BLaER1 (cell line): Measurements from ENCODE around the gene TM7SF2.

Experiments
- H3K27ac ChIP-seq: shearing (Covaris generic); formaldehyde crosslinking; 2 replicates; pipeline ENCODE4 v1.8.1; 2022
- H3K27me3 ChIP-seq: shearing (Covaris generic); formaldehyde crosslinking; 2 replicates; pipeline ENCODE4 v1.8.1; 2022
- H3K36me3 ChIP-seq: shearing (Covaris generic); formaldehyde crosslinking; 2 replicates; pipeline ENCODE4 v1.8.1; 2022
- H3K4me1 ChIP-seq: shearing (Covaris generic); formaldehyde crosslinking; 2 replicates; pipeline ENCODE4 v1.8.1; 2022
- H3K4me2 ChIP-seq: shearing (Covaris generic); formaldehyde crosslinking; 2 replicates; pipeline ENCODE4 v1.8.1; 2022
- H3K4me3 ChIP-seq: shearing (Covaris generic); formaldehyde crosslinking; 2 replicates; pipeline ENCODE4 v1.8.1; 2022
- H3K9ac ChIP-seq: shearing (Covaris generic); formaldehyde crosslinking; 2 replicates; pipeline ENCODE4 v1.8.1; 2022
- H3K9me3 ChIP-seq: shearing (Covaris generic); formaldehyde crosslinking; 2 replicates; pipeline ENCODE4 v1.8.1; 2022
- H4K20me1 ChIP-seq: shearing (Covaris generic); formaldehyde crosslinking; 2 replicates; pipeline ENCODE4 v1.8.1; 2022
- Cebpa-rat ChIP-seq: shearing (Covaris generic); IDR thresholded peaks from 2 replicates; pipeline ENCODE4 v1.8.1; 2022

The TM7SF2 gene

GRCh38 chr11:65111744-65112545 is at the start of gene TM7SF2:
TM7SF2 (plus strand) TSS chr11:65111872; CDS start chr11:65112016, 144 bp downstream.
- peaks cover 55% of the 10 kb centered on the region for H3K4me1 ChIP-seq
- peaks cover 34% of the 10 kb centered on the region for H4K20me1 ChIP-seq
- no peaks in the 10 kb centered on the region for H3K9me3 ChIP-seq
- H3K9ac ChIP-seq = peak within 1 kb of the TSS; percentile 80
- peak within 1 kb of the TSS; percentile 74 for H3K4me3 ChIP-seq
- H3K4me2 ChIP-seq = peak within 1 kb of the TSS; percentile 100
- peak within 1 kb of the TSS; percentile 85 for H3K27ac ChIP-seq
- H3K27me3 ChIP-seq = no peaks in the 10 kb centered on the region
- no peak for TF ChIP-seq Cebpa-rat
- peaks cover 58% of the 10 kb centered on the region for H3K36me3 ChIP-seq

- Histone ChIP-seq H4K20me1 (no peaks in the 10 kb centered on the region), H3K27ac (no peak overlapping the region), H3K9me3 (no peaks in the 10 kb centered on the region), H3K9ac (no peak overlapping the region), H3K4me3 (no peak overlapping the region), H3K36me3 (no peaks in the 10 kb centered on the region), H3K4me1 (peaks cover 36% of the 10 kb centered on the region), H3K27me3 (no peaks in the 10 kb centered on the region), H3K4me2 (no peak overlapping the region)
- TF ChIP-seq Cebpa-rat = no peak
Observed at GRCh38 chr11:65063532-65063931, 48.1 kb upstream of the TM7SF2 start.

- no peak for TF ChIP-seq Cebpa-rat
- H3K9ac ChIP-seq = no peak overlapping the region
- no peaks in the 10 kb centered on the region for H3K9me3 ChIP-seq
- no peaks in the 10 kb centered on the region for H3K27me3 ChIP-seq
- H3K4me3 ChIP-seq = no peak overlapping the region
- H4K20me1 ChIP-seq = no peaks in the 10 kb centered on the region
- peaks cover 32% of the 10 kb centered on the region for H3K4me1 ChIP-seq
- no peaks in the 10 kb centered on the region for H3K36me3 ChIP-seq
- H3K27ac ChIP-seq = no peak overlapping the region
- no peak overlapping the region for H3K4me2 ChIP-seq
Observed at GRCh38 chr11:65064847-65065240, 46.8 kb upstream of the TM7SF2 start.

DNA sequence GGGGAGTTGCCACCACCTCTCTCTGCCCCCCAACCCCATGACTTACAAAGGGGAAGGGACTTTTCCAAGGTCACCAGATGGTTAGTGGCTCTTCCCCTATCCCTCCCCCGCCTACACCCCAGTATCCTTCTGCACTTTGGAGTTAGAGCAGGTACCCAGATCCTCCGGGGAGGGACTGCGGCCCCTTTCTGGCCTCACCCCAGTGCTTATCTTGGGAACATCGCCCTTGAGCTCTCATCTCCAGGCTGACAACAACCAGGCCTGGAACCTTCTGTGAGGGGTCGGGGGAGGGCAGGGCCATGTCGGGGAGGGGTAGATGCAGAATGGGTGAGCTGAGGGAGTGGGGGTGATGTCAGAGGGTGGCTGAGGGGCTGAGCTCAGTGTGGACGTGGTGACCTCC is 45.8 kb upstream of the TM7SF2 start:
- no peak overlapping the region for H3K4me2 ChIP-seq
- peaks cover 22% of the 10 kb centered on the region for H3K4me1 ChIP-seq
- TF ChIP-seq Cebpa-rat = no peak
- no peaks in the 10 kb centered on the region for H3K27me3 ChIP-seq
- no peaks in the 10 kb centered on the region for H3K36me3 ChIP-seq
- no peak overlapping the region; the same call in 1 of the 2 replicates for H3K27ac ChIP-seq
- no peaks in the 10 kb centered on the region for H4K20me1 ChIP-seq
- no peak overlapping the region for H3K9ac ChIP-seq
- no peak overlapping the region for H3K4me3 ChIP-seq
- no peaks in the 10 kb centered on the region for H3K9me3 ChIP-seq

DNA sequence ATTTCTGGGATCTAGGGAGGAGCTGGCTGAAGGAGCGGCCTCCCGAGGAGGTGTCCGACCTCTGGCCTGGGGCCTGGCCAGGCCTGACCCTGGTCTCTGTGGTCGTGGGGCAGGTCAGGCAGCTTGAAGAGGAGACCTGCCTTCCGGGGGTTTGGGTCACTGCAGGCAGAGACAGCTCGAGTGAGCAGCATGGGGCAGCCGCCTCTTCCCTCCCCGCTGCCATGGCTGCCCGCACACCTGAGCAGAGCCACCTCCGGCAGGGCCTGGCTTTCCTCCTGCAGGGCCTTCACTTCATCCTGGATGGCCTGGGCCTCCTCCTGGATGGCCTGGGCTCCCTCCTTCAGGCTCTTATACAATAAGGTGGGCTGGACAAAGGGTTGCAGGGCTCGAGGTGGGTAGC is 45.4 kb upstream of the TM7SF2 start:
- H3K36me3 ChIP-seq = no peaks in the 10 kb centered on the region
- H3K4me1 ChIP-seq = peaks cover 17% of the 10 kb centered on the region
- H4K20me1 ChIP-seq = no peaks in the 10 kb centered on the region
- H3K4me2 ChIP-seq = no peak overlapping the region
- H3K27ac ChIP-seq = peak overlapping the region; percentile 12
- no peak for TF ChIP-seq Cebpa-rat
- H3K4me3 ChIP-seq = no peak overlapping the region; the same call in 1 of the 2 replicates
- peak overlapping the region; percentile 38; the same call in 1 of the 2 replicates for H3K9ac ChIP-seq
- H3K27me3 ChIP-seq = no peaks in the 10 kb centered on the region
- no peaks in the 10 kb centered on the region for H3K9me3 ChIP-seq

GRCh38 chr11:65066805-65067291 is 44.8 kb upstream of the TM7SF2 start:
- peak overlapping the region; percentile 12 for H3K27ac ChIP-seq
- H3K9ac ChIP-seq = peak overlapping the region; percentile 38; the same call in 1 of the 2 replicates
- TF ChIP-seq Cebpa-rat = no peak
- no peaks in the 10 kb centered on the region for H3K9me3 ChIP-seq
- no peaks in the 10 kb centered on the region for H3K27me3 ChIP-seq
- H3K4me1 ChIP-seq = peaks cover 12% of the 10 kb centered on the region
- no peaks in the 10 kb centered on the region for H4K20me1 ChIP-seq
- H3K4me3 ChIP-seq = no peak overlapping the region; the same call in 1 of the 2 replicates
- H3K36me3 ChIP-seq = no peaks in the 10 kb centered on the region
- no peak overlapping the region for H3K4me2 ChIP-seq

DNA sequence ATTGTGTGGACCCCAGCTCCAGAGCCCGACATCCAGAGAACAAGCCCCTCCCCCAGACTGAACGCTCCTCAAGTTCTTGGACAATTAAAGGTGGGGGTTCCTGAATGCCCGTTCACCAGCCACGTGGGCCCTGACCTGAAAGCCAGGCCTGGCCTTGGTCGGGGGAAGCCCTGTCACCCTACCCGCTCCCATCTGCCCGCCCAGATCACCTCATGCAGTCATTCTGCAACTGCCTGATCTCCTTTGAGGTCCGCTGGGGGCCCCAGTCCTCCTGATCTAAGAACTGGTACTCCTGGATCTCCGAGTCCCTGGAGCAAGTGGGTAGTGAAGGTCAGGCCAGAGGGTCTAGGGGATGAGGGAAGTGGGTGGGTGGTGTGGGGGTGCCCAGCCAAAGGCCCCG is 44.2 kb upstream of the TM7SF2 start:
- Histone ChIP-seq H3K27ac (peak overlapping the region; percentile 12), H3K4me1 (0 out of 2 replicates have a peak, but pooled peaks cover 6% of the 10 kb centered on the region), H3K9me3 (no peaks in the 10 kb centered on the region), H3K9ac (no peak overlapping the region), H3K4me2 (no peak overlapping the region), H3K4me3 (no peak overlapping the region; the same call in 1 of the 2 replicates), H4K20me1 (no peaks in the 10 kb centered on the region), H3K27me3 (no peaks in the 10 kb centered on the region), H3K36me3 (no peaks in the 10 kb centered on the region)
- no peak for TF ChIP-seq Cebpa-rat

DNA sequence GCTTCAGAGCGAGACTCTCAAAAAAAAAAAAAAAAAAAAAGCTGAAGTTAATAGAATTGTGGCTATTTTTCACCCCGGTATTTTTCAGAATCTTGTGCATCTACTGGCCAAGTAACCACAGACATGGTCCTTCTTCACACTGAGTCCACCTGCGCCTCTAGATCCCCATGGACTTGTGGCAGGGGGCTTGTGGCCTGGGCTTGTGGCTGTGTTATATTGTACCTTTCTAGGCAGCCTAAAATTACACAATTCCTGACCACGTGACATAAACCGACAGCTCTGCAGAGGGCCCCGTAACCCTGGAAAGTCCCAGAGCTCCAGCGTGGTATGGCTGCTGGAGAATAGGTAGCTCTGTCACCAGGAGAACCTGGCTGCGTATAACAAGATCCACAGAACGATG is 42.5 kb upstream of the TM7SF2 start:
- Histone ChIP-seq H3K4me3 (no peak overlapping the region), H3K9me3 (no peaks in the 10 kb centered on the region), H3K9ac (no peak overlapping the region), H3K4me1 (no peaks in the 10 kb centered on the region), H3K27ac (no peak overlapping the region), H3K27me3 (no peaks in the 10 kb centered on the region), H3K36me3 (no peaks in the 10 kb centered on the region), H3K4me2 (no peak overlapping the region), H4K20me1 (no peaks in the 10 kb centered on the region)
- no peak for TF ChIP-seq Cebpa-rat

GRCh38 chr11:65071907-65072630 is 39.6 kb upstream of the TM7SF2 start:
- Histone ChIP-seq H3K4me1 (no peaks in the 10 kb centered on the region), H3K9me3 (no peaks in the 10 kb centered on the region), H3K4me2 (no peak overlapping the region), H3K27ac (no peak overlapping the region), H3K9ac (no peak overlapping the region), H3K27me3 (no peaks in the 10 kb centered on the region), H4K20me1 (0 out of 2 replicates have a peak, but pooled peaks cover 6% of the 10 kb centered on the region), H3K4me3 (no peak overlapping the region), H3K36me3 (peaks cover 16% of the 10 kb centered on the region)
- TF ChIP-seq Cebpa-rat = no peak

GRCh38 chr11:65072631-65072966 is 39.1 kb upstream of the TM7SF2 start:
- peaks cover 2% of the 10 kb centered on the region for H3K4me1 ChIP-seq
- no peak overlapping the region for H3K9ac ChIP-seq
- no peak for TF ChIP-seq Cebpa-rat
- H3K36me3 ChIP-seq = peaks cover 21% of the 10 kb centered on the region
- no peaks in the 10 kb centered on the region for H3K9me3 ChIP-seq
- H4K20me1 ChIP-seq = 0 out of 2 replicates have a peak, but pooled peaks cover 11% of the 10 kb centered on the region
- no peak overlapping the region for H3K4me3 ChIP-seq
- H3K27ac ChIP-seq = no peak overlapping the region
- no peak overlapping the region for H3K4me2 ChIP-seq
- no peaks in the 10 kb centered on the region for H3K27me3 ChIP-seq
